Stimulated activated CD8-positive, alpha-beta memory T cell treated with anti-CD3 and anti-CD28 coated beads, Interleukin-7, amount 100 ng/mL, for 24 hours (primary cell): ENCODE results near the gene ACTG2.

Experiments used
- DNase-seq: peaks from one replicate; pipeline ENCODE4 v3.0.0-alpha.2; 2020; ENCODE audit warnings: low read depth

The ACTG2 gene

GRCh38 chr2:73914667-73915066 lies 21.9 kb downstream of the ACTG2 start:
- DNase-seq: no peak

GRCh38 chr2:73915437-73915993 lies 22.7 kb downstream of the ACTG2 start:
- DNase-seq: no peak

- DNase-seq: no peak
Measured at GRCh38 chr2:73916666-73917065, 23.9 kb downstream of the ACTG2 start.

- no peak for DNase-seq
Measured at GRCh38 chr2:73917296-73917695, 24.5 kb downstream of the ACTG2 start.

- no peak for DNase-seq
Measured at GRCh38 chr2:73917696-73918207, 24.9 kb downstream of the ACTG2 start.

GRCh38 chr2:73918856-73919255 lies 26.0 kb downstream of the ACTG2 start:
- DNase-seq: no peak

- DNase-seq: no peak
Measured at GRCh38 chr2:73919596-73920228, 26.9 kb downstream of the ACTG2 start.

- no peak for DNase-seq
Measured at GRCh38 chr2:73920577-73921545, 28.1 kb downstream of the ACTG2 start.

- DNase-seq: no peak
Measured at GRCh38 chr2:73921581-73921980, 28.8 kb downstream of the ACTG2 start.

GRCh38 chr2:73922681-73923080 lies 29.9 kb downstream of the ACTG2 start:
- no peak for DNase-seq

GRCh38 chr2:73925033-73925704 lies 32.4 kb downstream of the ACTG2 start:
- no peak for DNase-seq

GRCh38 chr2:73925853-73926492 lies 33.2 kb downstream of the ACTG2 start:
- no peak for DNase-seq

- DNase-seq: peak; percentile 90
Measured at GRCh38 chr2:73926493-73927327, 33.9 kb downstream of the ACTG2 start, which contains the start of gene DGUOK. DGUOK (plus strand) TSS chr2:73926880; CDS start chr2:73926911, 31 bp downstream.

- DNase-seq: no peak
Measured at GRCh38 chr2:73927344-73927743, 34.5 kb downstream of the ACTG2 start.

GRCh38 chr2:73928963-73929347 lies 36.1 kb downstream of the ACTG2 start:
- no peak for DNase-seq

- DNase-seq: no peak
Measured at GRCh38 chr2:73930386-73930785, 37.6 kb downstream of the ACTG2 start.

- DNase-seq: no peak
Measured at GRCh38 chr2:73931531-73932500, 39.0 kb downstream of the ACTG2 start.

GRCh38 chr2:73933194-73933593 lies 40.4 kb downstream of the ACTG2 start:
- no peak for DNase-seq

GRCh38 chr2:73935641-73936040 lies 42.8 kb downstream of the ACTG2 start:
- DNase-seq: no peak
